H9 (cell line): ENCODE measurements around the gene MRPL54. TPM values are rescaled to one million over a fixed set of nuclear protein-coding genes. Genes with fewer than 3 reads are reported as not detected.

Experiments
- DNase-seq: peaks from one replicate; pipeline ENCODE4 v3.0.0-alpha.2; 2017
- H2AFZ ChIP-seq: one replicate; pipeline ENCODE4 v1.6.1; 2013; ENCODE audit warnings: mild to moderate bottlenecking, low read length, control low read depth, moderate library complexity
- H2AK5ac ChIP-seq: 2 replicates; pipeline ENCODE4 v1.6.1; 2013; ENCODE audit warnings: low read length, control low read depth, mixed read lengths; ENCODE audit not compliant: insufficient read length
- H2BK120ac ChIP-seq: one replicate; pipeline ENCODE4 v1.6.1; 2013; ENCODE audit warnings: low read depth, mild to moderate bottlenecking, low read length, control low read depth, inconsistent platforms; ENCODE audit not compliant: poor library complexity, severe bottlenecking
- H2BK12ac ChIP-seq: 2 replicates; pipeline ENCODE4 v1.6.1; 2013; ENCODE audit warnings: low read length, control low read depth, mixed read lengths, low read depth; ENCODE audit not compliant: insufficient read length
- H2BK15ac ChIP-seq: 2 replicates; pipeline ENCODE4 v1.6.1; 2013; ENCODE audit warnings: low read depth, low read length, control low read depth
- H2BK20ac ChIP-seq: one replicate; pipeline ENCODE4 v1.6.1; 2013; ENCODE audit warnings: low read depth, mild to moderate bottlenecking, low read length, control low read depth, inconsistent platforms; ENCODE audit not compliant: poor library complexity, severe bottlenecking
- H2BK5ac ChIP-seq: 2 replicates; pipeline ENCODE4 v1.6.1; 2013; ENCODE audit warnings: low read length, control low read depth, mixed read lengths; ENCODE audit not compliant: insufficient read length
- H3K14ac ChIP-seq: 2 replicates; pipeline ENCODE4 v1.6.1; 2013; ENCODE audit warnings: low read length, control low read depth; ENCODE audit not compliant: insufficient read depth
- H3K18ac ChIP-seq: 2 replicates; pipeline ENCODE4 v1.6.1; 2013; ENCODE audit warnings: low read depth, mild to moderate bottlenecking, mixed read lengths, low read length, control low read depth; ENCODE audit not compliant: insufficient read length
- H3K23ac ChIP-seq: 2 replicates; pipeline ENCODE4 v1.6.1; 2013; ENCODE audit warnings: low read length, control low read depth, mixed read lengths, low read depth; ENCODE audit not compliant: insufficient read length
- H3K23me2 ChIP-seq: 2 replicates; pipeline ENCODE4 v1.6.1; 2013; ENCODE audit warnings: low read depth, mild to moderate bottlenecking, mixed read lengths, low read length, control low read depth; ENCODE audit not compliant: insufficient read length, poor library complexity, severe bottlenecking
- H3K27ac ChIP-seq: 2 replicates; pipeline ENCODE4 v1.5.1; 2013; ENCODE audit warnings: low read length, control low read depth, mixed read lengths, low read depth; ENCODE audit not compliant: insufficient read length
- H3K27me3 ChIP-seq: 2 replicates; pipeline ENCODE4 v1.6.1; 2013; ENCODE audit warnings: low read length, control low read depth, inconsistent platforms; ENCODE audit not compliant: insufficient read depth
- H3K4ac ChIP-seq: 2 replicates; pipeline ENCODE4 v1.6.1; 2013; ENCODE audit warnings: low read depth, mild to moderate bottlenecking, control low read depth, inconsistent platforms, low read length, moderate library complexity
- H3K4me1 ChIP-seq: 2 replicates; pipeline ENCODE4 v1.6.1; 2013; ENCODE audit warnings: low read length, control low read depth, inconsistent platforms; ENCODE audit not compliant: insufficient read depth
- H3K4me2 ChIP-seq: 2 replicates; pipeline ENCODE4 v1.6.1; 2013; ENCODE audit warnings: low read length, control low read depth, mixed read lengths; ENCODE audit not compliant: insufficient read length, insufficient read depth
- H3K56ac ChIP-seq: 2 replicates; pipeline ENCODE4 v1.6.1; 2013; ENCODE audit warnings: low read depth, mild to moderate bottlenecking, mixed read lengths, low read length, control low read depth; ENCODE audit not compliant: insufficient read length
- H3K79me1 ChIP-seq: 2 replicates; pipeline ENCODE4 v1.6.1; 2013; ENCODE audit warnings: low read depth, mild to moderate bottlenecking, moderate library complexity, low read length, control low read depth, inconsistent platforms; ENCODE audit not compliant: insufficient read depth, poor library complexity, severe bottlenecking
- H3K79me2 ChIP-seq: 2 replicates; pipeline ENCODE4 v1.6.1; 2013; ENCODE audit warnings: low read length, control low read depth, inconsistent platforms; ENCODE audit not compliant: insufficient read depth
- H3K9ac ChIP-seq: 2 replicates; pipeline ENCODE4 v1.6.1; 2013; ENCODE audit warnings: low read length, control low read depth, mixed read lengths; ENCODE audit not compliant: insufficient read length; ENCODE audit errors: extremely low read depth
- H3K9me3 ChIP-seq: one replicate; pipeline ENCODE4 v1.6.1; 2013; ENCODE audit warnings: low read depth, low read length, inconsistent platforms; ENCODE audit not compliant: control insufficient read depth
- H3T11ph ChIP-seq: one replicate; pipeline ENCODE4 v1.6.1; 2013; ENCODE audit warnings: mild to moderate bottlenecking, low read length, control low read depth, inconsistent platforms
- H4K20me1 ChIP-seq: one replicate; pipeline ENCODE4 v1.6.1; 2013; ENCODE audit not compliant: control insufficient read depth, insufficient read length, insufficient read depth
- H4K5ac ChIP-seq: 2 replicates; pipeline ENCODE4 v1.6.1; 2013; ENCODE audit warnings: low read depth, mild to moderate bottlenecking, mixed read lengths, low read length, control low read depth; ENCODE audit not compliant: insufficient read length
- H4K8ac ChIP-seq: replicated peaks from 2 replicates; pipeline ENCODE4 v1.6.1; 2013; ENCODE audit warnings: low read length, control low read depth, mixed read lengths, low read depth; ENCODE audit not compliant: insufficient read length
- H4K91ac ChIP-seq: 2 replicates; pipeline ENCODE4 v1.6.1; 2013; ENCODE audit warnings: low read depth, mild to moderate bottlenecking, moderate library complexity, mixed read lengths, low read length, control low read depth; ENCODE audit not compliant: insufficient read length
- H3K27ac Mint-ChIP-seq, 3 experiments: 2 replicates in 2 of 3; 3 replicates in 1 of 3; pipeline ENCODE4 v1.8.0; 2020 to 2021; ENCODE audit warnings: mixed read lengths in 3 of 3, mild to moderate bottlenecking in 1 of 3, moderate library complexity in 1 of 3
- H3K27me3 Mint-ChIP-seq: 2 replicates; pipeline ENCODE4 v1.8.0; 2021; ENCODE audit warnings: low read depth, mild to moderate bottlenecking, moderate library complexity, mixed read lengths
- H3K36me3 Mint-ChIP-seq, 3 experiments: 2 replicates in 2 of 3; 3 replicates in 1 of 3; pipeline ENCODE4 v1.8.0; 2020 to 2021; ENCODE audit warnings: low read depth in 3 of 3, mixed read lengths in 3 of 3; ENCODE audit not compliant: insufficient read depth in 1 of 3
- H3K4me1 Mint-ChIP-seq, 2 experiments: 2 replicates each; pipeline ENCODE4 v1.8.0; 2020; ENCODE audit warnings: mixed read lengths in 2 of 2
- H3K4me3 Mint-ChIP-seq, 2 experiments: 2 replicates in 1 of 2; 3 replicates in 1 of 2; pipeline ENCODE4 v1.8.0; 2020 to 2021; ENCODE audit warnings: mild to moderate bottlenecking in 2 of 2, mixed read lengths in 2 of 2, moderate library complexity in 1 of 2
- H3K9me3 Mint-ChIP-seq, 2 experiments: 2 replicates in 1 of 2; 3 replicates in 1 of 2; pipeline ENCODE4 v1.8.0; 2020; ENCODE audit warnings: mild to moderate bottlenecking in 2 of 2, mixed read lengths in 2 of 2, moderate library complexity in 1 of 2
- WGBS: extraction: QIAGEN DNeasy Blood & Tissue Kit; methylation state at CpG from one replicate; pipeline ENCODE4 v1.1.7; 2013; ENCODE audit warnings: missing lambda C conversion rate, low lambda C conversion rate, mixed read lengths; ENCODE audit not compliant: insufficient read length; ENCODE audit errors: extremely low coverage; 5-methylcytosine and 5-hydroxymethylcytosine counted together
- total RNA-seq: library from RNA; stranded (reverse); gene quantifications from 2 replicates; pipeline ENCODE4 v1.2.1, GENCODE V29; 2021
- TF ChIP-seq, protein P1 (sequence below): fragments of 200-600 bp; sonication (generic); conservative IDR thresholded peaks from 3 replicates; pipeline ENCODE4 v1.8.0; 2021; ENCODE audit warnings: antibody characterized with exemption, mild to moderate bottlenecking

MRPL54 gene
- total RNA-seq, 1 experiment from 2014 or later, result 60.0 TPM

DNA sequence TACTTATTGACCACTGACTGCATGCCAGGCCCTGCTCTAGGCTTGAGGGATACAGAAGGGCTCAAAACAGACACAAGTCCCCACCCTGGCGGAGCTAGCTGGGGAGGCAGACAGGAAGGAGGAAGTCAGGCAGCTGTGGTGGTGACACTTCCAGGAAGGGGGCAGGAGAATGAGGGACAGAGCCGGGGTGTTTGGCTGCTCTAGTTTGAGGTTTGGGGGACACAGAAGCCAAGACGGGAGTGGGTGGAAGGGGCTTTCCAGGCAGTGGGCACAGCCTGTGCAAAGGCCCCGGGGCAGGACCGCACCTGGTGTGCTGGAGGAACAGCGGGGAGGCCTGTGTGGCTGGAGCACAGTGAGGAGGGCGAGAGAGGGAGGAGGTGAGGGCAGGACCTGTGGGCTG is 4.0 kb downstream of the MRPL54 start:
- Mint-ChIP-seq H3K27me3 (no peaks in the 10 kb centered on the region), H3K4me3 (no peak overlapping the region), H3K27ac (peak overlapping the region in 1 of 3 experiments; percentile 87; a peak in 1 of 7 replicates), H3K36me3 (peaks cover 6 to 17% (median 12%) of the 10 kb centered on the region in 3 experiments; a peak in 5 of 7 replicates), H3K9me3 (no peaks in the 10 kb centered on the region; a peak in 1 of 5 replicates), H3K4me1 (peaks cover 10 to 16% of the 10 kb centered on the region in 2 experiments)
- Histone ChIP-seq H2BK12ac (no peak overlapping the region), H2BK15ac (no peak overlapping the region), H2BK20ac (no peak overlapping the region), H2AFZ (no peak overlapping the region), H4K91ac (no peak overlapping the region), H3T11ph (no peak overlapping the region), H2BK5ac (no peak overlapping the region), H4K8ac (no peak overlapping the region), H2BK120ac (no peak overlapping the region), H3K9me3 (no peaks in the 10 kb centered on the region), H3K4me1 (no peaks in the 10 kb centered on the region), H3K18ac (no peak overlapping the region), H3K9ac (no peak overlapping the region), H3K14ac (no peak overlapping the region), H3K56ac (no peak overlapping the region), H3K27ac (no peak overlapping the region), H3K27me3 (no peaks in the 10 kb centered on the region), H4K20me1 (no peaks in the 10 kb centered on the region), H3K23me2 (no peaks in the 10 kb centered on the region), H3K79me2 (no peaks in the 10 kb centered on the region), H4K5ac (no peak overlapping the region), H3K23ac (no peak overlapping the region), H3K79me1 (no peaks in the 10 kb centered on the region), H2AK5ac (no peak overlapping the region), H3K4me2 (no peak overlapping the region), H3K4ac (no peak overlapping the region)
- TF ChIP-seq, protein P1, sequence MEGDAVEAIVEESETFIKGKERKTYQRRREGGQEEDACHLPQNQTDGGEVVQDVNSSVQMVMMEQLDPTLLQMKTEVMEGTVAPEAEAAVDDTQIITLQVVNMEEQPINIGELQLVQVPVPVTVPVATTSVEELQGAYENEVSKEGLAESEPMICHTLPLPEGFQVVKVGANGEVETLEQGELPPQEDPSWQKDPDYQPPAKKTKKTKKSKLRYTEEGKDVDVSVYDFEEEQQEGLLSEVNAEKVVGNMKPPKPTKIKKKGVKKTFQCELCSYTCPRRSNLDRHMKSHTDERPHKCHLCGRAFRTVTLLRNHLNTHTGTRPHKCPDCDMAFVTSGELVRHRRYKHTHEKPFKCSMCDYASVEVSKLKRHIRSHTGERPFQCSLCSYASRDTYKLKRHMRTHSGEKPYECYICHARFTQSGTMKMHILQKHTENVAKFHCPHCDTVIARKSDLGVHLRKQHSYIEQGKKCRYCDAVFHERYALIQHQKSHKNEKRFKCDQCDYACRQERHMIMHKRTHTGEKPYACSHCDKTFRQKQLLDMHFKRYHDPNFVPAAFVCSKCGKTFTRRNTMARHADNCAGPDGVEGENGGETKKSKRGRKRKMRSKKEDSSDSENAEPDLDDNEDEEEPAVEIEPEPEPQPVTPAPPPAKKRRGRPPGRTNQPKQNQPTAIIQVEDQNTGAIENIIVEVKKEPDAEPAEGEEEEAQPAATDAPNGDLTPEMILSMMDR, result no peak
- WGBS, result no CpG with 5 or more reads among the region's 7 CpGs
- no peak for DNase-seq
